Calu3 (cell line): ENCODE results near the gene CBFA2T2. TPM values are rescaled to one million over a fixed set of nuclear protein-coding genes. Genes with fewer than 3 reads are reported as not detected.

Source experiments
- BruUV-seq: library from RNA; stranded (reverse); fragments of 400-500 nt; replicated peaks from 2 replicates; lab custom pipeline; 2021; lab: Mats Ljungman, UMichigan
- CTCF ChIA-PET: fragments of 300-600 bp; sonication (Branson Sonifier 250); formaldehyde crosslinking; loops from one replicate; lab custom pipeline; 2022; ENCODE audit warnings: antibody characterized with exemption; lab: Charles Lee
- DNase-seq: peaks from one replicate; pipeline ENCODE4 v3.0.0; 2022
- H3K27ac Mint-ChIP-seq: one replicate; pipeline ENCODE4 v1.8.0; 2022; ENCODE audit warnings: mixed read lengths; ENCODE audit not compliant: unreplicated experiment
- H3K27me3 Mint-ChIP-seq: one replicate; pipeline ENCODE4 v1.8.0; 2022; ENCODE audit warnings: mixed read lengths; ENCODE audit not compliant: unreplicated experiment
- H3K36me3 Mint-ChIP-seq: one replicate; pipeline ENCODE4 v1.8.0; 2022; ENCODE audit warnings: mild to moderate bottlenecking, moderate library complexity, mixed read lengths; ENCODE audit not compliant: insufficient read depth, unreplicated experiment
- H3K4me1 Mint-ChIP-seq: one replicate; pipeline ENCODE4 v1.8.0; 2022; ENCODE audit warnings: mild to moderate bottlenecking, low read depth, mixed read lengths; ENCODE audit not compliant: unreplicated experiment
- H3K4me3 Mint-ChIP-seq: one replicate; pipeline ENCODE4 v1.8.0; 2022; ENCODE audit warnings: mild to moderate bottlenecking, low read depth, moderate library complexity, mixed read lengths; ENCODE audit not compliant: unreplicated experiment
- H3K9me3 Mint-ChIP-seq: one replicate; pipeline ENCODE4 v1.8.0; 2022; ENCODE audit warnings: low read depth, mixed read lengths; ENCODE audit not compliant: unreplicated experiment
- CTCF ChIP-seq: fragments of 200-600 bp; IDR thresholded peaks from one replicate; pipeline ENCODE4 v1.8.0; 2022; ENCODE audit warnings: antibody characterized with exemption; ENCODE audit not compliant: unreplicated experiment
- intact Hi-C: fragments of 100-400 bp; cut with micrococcal nuclease; formaldehyde crosslinking; loops from one replicate; pipeline ENCODE4 v1.10.0; 2022; ENCODE audit not compliant: unreplicated experiment
- total RNA-seq: library from RNA; stranded (reverse); gene quantifications from 2 replicates; pipeline ENCODE4 v1.2.3, GENCODE V29; 2022

The CBFA2T2 gene
- total RNA-seq, 1 experiment from 2014 or later, result 20.5 TPM

GRCh38 chr20:33626190-33626589, 136.3 kb downstream of the CBFA2T2 start:
- Mint-ChIP-seq H3K27me3 (no peaks in the 10 kb centered on the region), H3K4me3 (no peak overlapping the region), H3K27ac (no peak overlapping the region), H3K4me1 (no peaks in the 10 kb centered on the region), H3K9me3 (no peaks in the 10 kb centered on the region), H3K36me3 (peaks cover 32% of the 10 kb centered on the region)
- no peak for DNase-seq
- no peak for TF ChIP-seq CTCF
- CTCF ChIA-PET, result no interaction called here
- BruUV-seq, result no TSS peak
- intact Hi-C loops, result no loop called here

- no peaks in the 10 kb centered on the region for H3K27me3 Mint-ChIP-seq
- no peak overlapping the region for H3K27ac Mint-ChIP-seq
These were observed 137.8 kb downstream of the CBFA2T2 start for GRCh38 chr20:33627577-33628216.

DNA sequence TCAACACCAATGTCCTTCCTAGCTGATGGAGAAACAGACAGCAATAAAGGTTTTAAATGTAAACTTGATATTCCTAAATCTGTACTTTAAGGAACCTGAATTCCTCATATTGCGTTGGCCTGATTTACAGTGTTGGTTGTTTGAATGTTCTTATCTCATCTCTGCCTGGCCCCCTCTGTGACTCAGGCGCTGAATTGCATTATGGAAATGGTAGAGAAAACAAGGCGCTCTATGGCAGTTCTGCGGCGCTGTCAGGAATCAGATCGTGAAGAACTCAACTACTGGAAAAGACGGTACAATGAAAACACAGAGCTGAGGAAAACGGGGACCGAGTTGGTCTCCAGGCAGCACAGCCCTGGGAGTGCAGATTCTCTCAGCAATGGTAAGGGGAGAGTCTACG, 139.6 kb downstream of the CBFA2T2 start:
- H3K27ac Mint-ChIP-seq, result no peak overlapping the region
- H3K36me3 Mint-ChIP-seq, result peaks cover 26% of the 10 kb centered on the region
- DNase-seq, result no peak
- H3K27me3 Mint-ChIP-seq, result no peaks in the 10 kb centered on the region
- H3K9me3 Mint-ChIP-seq, result no peaks in the 10 kb centered on the region
- intact Hi-C loops, result no loop called here
- CTCF ChIA-PET, result interaction anchor here (1.1 kb wide), 1 partner anchor 12 kb away, joined by 3 read pairs; no protein-coding TSS in a partner anchor
- TF ChIP-seq CTCF, result no peak
- no peak overlapping the region for H3K4me3 Mint-ChIP-seq
- no peaks in the 10 kb centered on the region for H3K4me1 Mint-ChIP-seq
- no TSS peak for BruUV-seq

More at GRCh38 chr20:33627577-33628216, 137.8 kb downstream of the CBFA2T2 start:
- no peak for TF ChIP-seq CTCF
- intact Hi-C loops, result no loop called here
- DNase-seq, result no peak
- no peaks in the 10 kb centered on the region for H3K9me3 Mint-ChIP-seq
- H3K4me3 Mint-ChIP-seq, result no peak overlapping the region
- peaks cover 32% of the 10 kb centered on the region for H3K36me3 Mint-ChIP-seq
- H3K4me1 Mint-ChIP-seq, result no peaks in the 10 kb centered on the region
- CTCF ChIA-PET, result no interaction called here
- no TSS peak for BruUV-seq

DNA sequence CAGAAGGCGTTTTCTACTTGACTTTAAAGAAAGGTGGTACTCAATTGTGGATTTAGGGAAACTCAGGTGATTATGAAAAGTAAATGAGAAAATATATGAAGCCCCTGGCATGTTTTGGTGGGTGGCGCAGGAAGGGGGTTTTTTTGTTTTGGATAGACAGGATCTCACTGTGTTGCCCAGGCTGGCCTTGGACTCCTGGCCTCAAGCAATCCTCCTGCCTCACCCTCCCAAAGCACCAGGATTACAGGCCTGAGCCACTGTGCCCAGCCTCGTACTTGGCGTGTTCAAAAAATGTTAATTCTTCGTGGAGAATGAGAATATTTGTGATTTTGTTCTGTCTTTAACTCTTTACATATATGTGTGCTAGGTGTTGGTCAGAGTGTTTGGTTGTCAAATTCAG, 140.1 kb downstream of the CBFA2T2 start:
- H3K27me3 Mint-ChIP-seq, result no peaks in the 10 kb centered on the region
- H3K4me1 Mint-ChIP-seq, result no peaks in the 10 kb centered on the region
- intact Hi-C loops, result no loop called here
- no peak overlapping the region for H3K4me3 Mint-ChIP-seq
- CTCF ChIA-PET, result interaction anchor here (1.8 kb wide), 1 partner anchor 10 kb away, joined by 8 read pairs; no protein-coding TSS in a partner anchor
- H3K27ac Mint-ChIP-seq, result no peak overlapping the region
- TF ChIP-seq CTCF, result no peak
- H3K36me3 Mint-ChIP-seq, result peaks cover 22% of the 10 kb centered on the region
- no peak for DNase-seq
- no peaks in the 10 kb centered on the region for H3K9me3 Mint-ChIP-seq
- BruUV-seq, result no TSS peak
